ENCODE results near the gene ANKRD39. TPM values are rescaled to one million over a fixed set of nuclear protein-coding genes. Genes with fewer than 3 reads are reported as not detected.
"Not testable (repeated sequence)": the region's sequence is repeated elsewhere in the genome, so short reads cannot be mapped to it uniquely, and the experiment has no call there.

ANKRD39 gene
- total and polyA plus RNA-seq, 2 donors: 5.8 to 18.8 TPM

DNA sequence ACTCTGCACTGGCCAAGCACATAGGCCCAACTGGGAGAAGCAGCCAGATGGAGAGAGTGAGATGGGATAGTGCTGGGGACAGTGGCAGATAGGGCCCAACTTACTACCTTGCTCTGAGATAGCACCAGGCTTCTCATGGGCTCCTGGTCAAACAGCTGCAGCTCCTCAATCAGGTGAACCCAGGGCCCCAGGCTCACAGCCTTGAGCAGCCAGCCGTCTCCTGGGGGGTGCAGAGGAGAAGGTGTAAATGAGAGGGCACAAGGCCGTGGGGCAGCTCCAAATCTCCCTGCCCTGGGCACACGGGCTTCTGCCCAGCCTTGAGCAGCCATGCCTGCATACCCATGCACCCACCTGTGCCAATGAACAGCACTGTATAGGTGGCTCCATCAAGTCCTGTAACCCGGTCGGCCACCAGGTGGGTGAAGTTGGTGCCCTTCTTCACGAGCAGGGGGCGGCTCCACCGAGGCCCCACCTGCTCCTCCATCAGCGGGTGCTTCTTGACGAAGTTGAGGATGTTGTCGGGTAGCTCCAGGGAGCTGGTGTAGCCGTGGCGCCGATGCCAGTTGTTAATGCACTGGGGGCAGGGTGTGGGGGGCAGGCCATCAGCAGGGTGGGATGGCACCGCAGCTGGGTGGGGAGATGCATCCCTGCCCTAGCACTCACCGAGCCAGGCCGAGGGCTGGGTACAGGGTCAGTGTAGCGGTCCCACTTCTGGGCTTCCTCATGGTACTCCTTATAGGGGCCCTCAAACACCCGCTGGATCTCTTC lies 5.9 kb upstream of the ANKRD39 start:
- H3K4me3 ChIP-seq (ENCODE audit: low read depth, low read length): no peak overlapping the region
- H3K27ac ChIP-seq (ENCODE audit: low read depth): no peak overlapping the region
- WGBS: 86% methylated on average over 19 of the region's 19 CpGs
- peaks cover 9% of the 10 kb centered on the region for H3K36me3 ChIP-seq (ENCODE audit: insufficient read depth)
- no peaks in the 10 kb centered on the region for H3K4me1 ChIP-seq (ENCODE audit: insufficient read depth)
- no peak for DNase-seq (ENCODE audit: extremely low spot score)

DNA sequence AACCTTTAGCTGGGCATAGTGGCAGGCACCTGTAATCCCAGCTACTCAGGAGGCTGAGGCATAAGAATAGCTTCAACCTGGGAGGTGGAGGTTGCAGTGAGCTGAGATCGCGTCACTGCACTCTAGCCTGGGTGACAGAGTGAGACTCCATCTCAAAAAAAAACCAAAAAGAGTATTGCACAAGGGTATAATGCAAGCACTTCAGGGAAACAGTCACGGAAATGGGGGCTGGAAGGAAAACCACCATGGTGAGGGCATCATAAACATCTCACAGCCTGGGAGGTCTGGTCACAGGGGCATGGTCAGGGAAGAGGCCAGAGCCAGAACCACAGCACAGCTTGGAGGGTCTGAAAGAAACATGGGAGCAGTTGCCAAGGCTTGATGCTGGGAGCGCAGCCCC lies 5.2 kb upstream of the ANKRD39 start:
- WGBS: 86% methylated on average over 4 of the region's 4 CpGs
- not testable (repeated sequence) for H3K4me3 ChIP-seq (ENCODE audit: low read depth, low read length); H3K36me3 ChIP-seq (ENCODE audit: insufficient read depth); H3K4me1 ChIP-seq (ENCODE audit: insufficient read depth); H3K27ac ChIP-seq (ENCODE audit: low read depth); DNase-seq (ENCODE audit: extremely low spot score)

DNA sequence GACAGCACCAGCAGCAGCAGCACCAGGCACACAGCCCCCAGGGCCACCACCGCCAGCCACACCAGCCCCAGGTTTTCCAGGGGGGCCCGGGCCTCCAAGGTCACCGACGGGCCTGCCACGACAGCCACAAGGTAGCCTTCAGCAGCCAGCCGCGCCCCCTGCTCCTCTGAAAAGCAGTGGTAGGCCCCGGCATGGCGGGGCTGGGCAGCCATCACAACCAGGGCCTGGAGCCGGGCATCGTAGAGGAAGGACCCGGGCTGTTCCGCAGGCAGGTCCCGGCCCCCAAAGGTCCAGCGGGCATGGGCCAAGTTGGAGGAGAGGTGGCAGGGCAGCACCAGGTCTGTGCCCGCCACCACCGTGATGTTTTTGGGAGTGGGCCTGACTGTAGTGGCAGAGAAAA lies 3.3 kb upstream of the ANKRD39 start:
- WGBS: 90% methylated on average over 17 of the region's 17 CpGs
- H3K4me1 ChIP-seq (ENCODE audit: insufficient read depth): no peaks in the 10 kb centered on the region
- no peak overlapping the region for H3K27ac ChIP-seq (ENCODE audit: low read depth)
- no peak overlapping the region for H3K4me3 ChIP-seq (ENCODE audit: low read depth, low read length)
- peaks cover 9% of the 10 kb centered on the region for H3K36me3 ChIP-seq (ENCODE audit: insufficient read depth)
- no peak for DNase-seq (ENCODE audit: extremely low spot score)

DNA sequence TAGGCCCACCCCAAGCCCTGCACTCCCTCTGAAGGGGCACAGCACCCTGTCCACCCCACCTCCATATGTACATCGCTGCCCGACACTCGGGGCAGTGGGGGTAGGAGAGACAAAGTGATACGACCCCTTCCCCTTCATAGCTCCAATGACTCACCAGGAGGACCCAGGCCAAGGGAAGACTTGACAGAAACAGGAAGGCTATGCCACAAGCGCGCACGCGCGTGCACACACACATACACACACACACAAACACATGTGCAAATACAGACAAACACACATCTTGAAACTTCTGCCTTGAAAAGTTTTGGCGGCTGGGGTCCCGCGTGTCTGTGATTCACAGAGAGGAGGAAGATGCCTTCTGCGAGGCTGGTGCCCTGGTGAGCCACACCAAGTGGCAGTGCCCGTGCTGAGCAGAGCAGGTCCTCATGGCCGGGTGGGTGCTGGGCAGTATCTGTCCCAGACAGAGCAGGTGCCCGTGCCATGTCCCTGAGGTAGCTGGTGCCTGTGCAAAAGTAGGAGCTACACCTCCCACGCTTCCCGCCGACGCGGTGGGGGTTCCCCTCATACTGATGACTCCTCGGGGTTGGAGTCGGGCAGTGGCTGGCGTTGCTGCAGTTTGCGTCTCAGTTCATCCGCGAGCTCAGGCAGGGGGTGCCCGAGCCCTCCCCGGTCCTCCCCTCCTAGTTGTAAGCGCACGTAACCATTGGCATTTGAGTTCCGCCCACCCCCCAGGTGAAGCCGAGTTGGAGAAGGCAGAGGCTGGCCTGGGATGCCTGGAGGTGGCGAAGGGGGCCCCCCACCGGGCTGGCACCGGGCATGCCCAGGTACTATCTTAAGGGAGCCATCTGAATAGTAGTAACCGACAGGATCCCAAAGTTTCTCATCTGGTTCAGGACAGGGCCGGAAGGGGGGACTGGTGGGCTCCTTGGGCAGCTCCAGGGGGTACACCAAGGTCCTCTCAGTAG lies 2.5 kb upstream of the ANKRD39 start:
- Histone ChIP-seq H3K36me3 (ENCODE audit: insufficient read depth) (peaks cover 9% of the 10 kb centered on the region), H3K4me1 (ENCODE audit: insufficient read depth) (no peaks in the 10 kb centered on the region), H3K4me3 (ENCODE audit: low read depth, low read length) (no peak overlapping the region), H3K27ac (ENCODE audit: low read depth) (no peak overlapping the region)
- no peak for DNase-seq (ENCODE audit: extremely low spot score)
- WGBS: 67% methylated on average over 38 of the region's 38 CpGs

DNA sequence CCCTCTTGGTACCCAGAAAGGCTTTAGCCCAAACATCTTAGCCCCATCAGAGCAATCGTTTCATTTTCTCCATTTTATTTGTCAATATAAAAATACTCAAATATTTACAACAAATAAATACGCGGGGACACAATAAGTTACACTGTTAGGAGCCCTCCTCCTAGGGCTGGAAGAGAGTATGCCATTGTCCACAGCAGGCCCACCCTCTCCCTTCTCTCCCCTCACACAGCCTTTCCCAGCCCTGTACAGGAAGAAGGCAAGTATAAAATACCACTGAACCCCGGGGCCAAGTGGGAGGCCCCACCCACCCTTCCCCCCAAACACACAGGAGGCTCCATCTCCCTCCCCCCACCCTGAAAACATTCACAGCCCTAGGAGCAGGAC lies 1.9 kb upstream of the ANKRD39 start:
- Histone ChIP-seq H3K36me3 (ENCODE audit: insufficient read depth) (peaks cover 9% of the 10 kb centered on the region), H3K4me3 (ENCODE audit: low read depth, low read length) (no peak overlapping the region), H3K27ac (ENCODE audit: low read depth) (no peak overlapping the region), H3K4me1 (ENCODE audit: insufficient read depth) (no peaks in the 10 kb centered on the region)
- WGBS: 31% methylated on average over 4 of the region's 4 CpGs
- DNase-seq (ENCODE audit: extremely low spot score): no peak

DNA sequence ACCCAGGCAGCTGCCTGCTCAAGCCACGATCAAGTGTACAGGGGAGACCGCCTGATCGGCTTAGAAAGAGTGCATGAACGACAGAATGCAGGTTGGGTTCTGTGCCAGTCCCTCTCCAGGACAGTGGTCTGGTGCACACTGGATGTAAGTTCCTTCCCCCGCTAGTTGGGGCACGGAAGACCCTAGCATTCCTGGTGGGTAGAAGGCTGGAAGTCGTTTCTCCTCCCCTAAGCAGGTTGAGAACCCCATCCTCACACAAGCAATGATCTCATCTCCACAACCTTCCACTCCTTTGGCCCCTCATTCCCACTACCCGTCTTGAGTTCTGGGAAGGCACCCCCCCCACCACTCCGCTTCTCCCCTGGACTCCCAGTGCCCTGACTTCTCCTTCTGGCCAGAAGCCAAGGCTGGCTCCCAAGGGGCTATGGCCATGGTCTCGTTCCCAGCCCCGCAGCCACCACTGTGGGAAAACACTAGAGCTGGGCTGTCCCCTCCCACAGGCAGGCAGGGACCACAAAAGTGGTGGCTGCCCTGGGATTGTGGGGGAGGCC lies 1.4 kb upstream of the ANKRD39 start:
- H3K27ac ChIP-seq (ENCODE audit: low read depth): peak overlapping the region; percentile 48
- no peaks in the 10 kb centered on the region for H3K4me1 ChIP-seq (ENCODE audit: insufficient read depth)
- H3K36me3 ChIP-seq (ENCODE audit: insufficient read depth): peaks cover 6% of the 10 kb centered on the region
- H3K4me3 ChIP-seq (ENCODE audit: low read depth, low read length): no peak overlapping the region
- 24% methylated on average over 11 of the region's 11 CpGs for WGBS
- DNase-seq (ENCODE audit: extremely low spot score): no peak

DNA sequence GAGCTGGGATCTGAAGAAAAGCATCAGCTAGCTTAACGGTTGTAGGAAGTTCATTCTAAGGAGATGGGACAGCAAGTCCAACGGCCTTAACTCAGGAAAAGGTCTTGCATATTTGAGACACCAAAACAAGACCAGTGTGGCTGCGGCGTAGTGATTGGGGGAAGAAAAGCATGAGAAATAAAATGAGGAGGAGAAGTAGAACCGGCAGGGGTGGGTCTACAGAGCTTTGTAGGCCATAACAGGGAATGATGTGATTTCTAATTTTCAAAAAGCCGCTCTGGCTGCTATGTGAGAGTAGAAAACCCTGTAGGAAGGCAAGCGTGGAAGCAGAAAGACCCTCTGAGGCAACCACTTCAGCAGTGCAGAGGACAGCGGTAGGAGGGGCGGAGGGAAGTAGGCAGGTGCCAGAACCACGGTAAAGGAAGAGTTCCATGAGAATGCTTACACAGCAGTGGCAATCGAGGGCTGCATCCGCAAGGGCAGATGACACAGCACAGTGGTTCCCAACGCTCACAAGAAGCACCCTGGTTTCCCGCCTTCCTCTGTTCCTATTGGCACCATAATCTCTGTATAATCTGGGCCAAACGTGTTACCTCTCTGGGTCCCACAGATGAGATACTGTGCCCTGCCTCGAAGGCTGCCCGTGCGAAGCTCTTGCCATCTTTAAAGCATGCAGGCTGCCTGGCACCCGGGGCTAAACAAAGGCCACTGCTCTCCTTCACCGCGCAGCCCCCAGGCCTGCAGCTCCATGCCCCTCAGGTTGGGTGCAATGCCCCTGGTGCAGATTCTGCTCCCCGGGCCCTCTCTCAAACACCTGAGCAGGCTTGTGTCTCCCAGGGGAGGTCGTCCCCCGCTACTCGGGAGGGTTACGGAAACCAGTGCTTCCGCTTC lies 795 bp downstream of the ANKRD39 start:
- Histone ChIP-seq H3K27ac (ENCODE audit: low read depth) (peak overlapping the region; percentile 51), H3K36me3 (ENCODE audit: insufficient read depth) (peaks cover 3% of the 10 kb centered on the region), H3K4me1 (ENCODE audit: insufficient read depth) (no peaks in the 10 kb centered on the region), H3K4me3 (ENCODE audit: low read depth, low read length) (peak overlapping the region; percentile 48)
- 9% methylated on average over 27 of the region's 27 CpGs for WGBS
- DNase-seq (ENCODE audit: extremely low spot score): no peak

DNA sequence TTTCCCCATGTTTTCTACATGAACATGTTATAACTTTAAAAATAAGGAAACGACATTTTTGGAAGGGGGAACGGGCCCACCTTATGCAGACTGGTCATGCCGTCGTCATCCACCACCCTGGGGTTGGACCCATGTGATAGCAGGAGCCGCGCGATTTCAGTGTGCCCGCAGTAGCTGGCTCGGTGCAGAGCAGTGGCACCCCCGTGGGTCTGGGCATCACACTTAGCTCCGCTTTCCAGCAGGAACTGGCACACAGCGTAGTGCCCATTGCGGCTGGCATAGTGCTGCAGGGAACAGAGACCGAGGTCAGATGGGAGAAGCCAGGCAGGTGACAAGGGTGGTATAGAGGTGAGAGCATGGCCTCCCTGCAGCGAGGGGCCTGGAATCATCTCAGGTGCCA lies 4.5 kb downstream of the ANKRD39 start:
- no peak for DNase-seq (ENCODE audit: extremely low spot score)
- Histone ChIP-seq H3K4me1 (ENCODE audit: insufficient read depth) (no peaks in the 10 kb centered on the region), H3K36me3 (ENCODE audit: insufficient read depth) (no peaks in the 10 kb centered on the region), H3K27ac (ENCODE audit: low read depth) (no peak overlapping the region), H3K4me3 (ENCODE audit: low read depth, low read length) (no peak overlapping the region)
- WGBS: 96% methylated on average over 15 of the region's 15 CpGs

DNA sequence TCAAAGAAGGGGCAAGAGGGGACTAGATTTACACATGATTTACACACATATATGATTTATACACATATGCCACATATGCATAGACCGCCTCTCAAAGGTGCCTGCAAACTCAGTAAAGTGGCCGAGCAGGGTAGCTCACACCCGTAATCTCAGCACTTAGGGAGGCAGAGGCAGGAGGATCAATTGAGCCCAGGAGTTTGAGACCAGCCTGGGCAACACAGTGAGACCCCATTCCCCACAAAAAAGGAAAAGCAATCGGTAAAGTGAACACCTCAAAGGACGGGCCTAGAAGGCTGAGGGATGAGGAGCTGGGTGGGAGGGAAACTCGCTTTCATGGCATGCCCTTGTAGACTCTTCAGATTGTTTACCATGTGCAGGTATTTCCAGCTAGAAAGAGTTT lies 5.1 kb downstream of the ANKRD39 start:
- Histone ChIP-seq H3K4me1 (ENCODE audit: insufficient read depth) (no peaks in the 10 kb centered on the region), H3K36me3 (ENCODE audit: insufficient read depth) (peaks cover under 1% of the 10 kb centered on the region), H3K27ac (ENCODE audit: low read depth) (no peak overlapping the region), H3K4me3 (ENCODE audit: low read depth, low read length) (no peak overlapping the region)
- 92% methylated on average over 6 of the region's 6 CpGs for WGBS
- no peak for DNase-seq (ENCODE audit: extremely low spot score)

DNA sequence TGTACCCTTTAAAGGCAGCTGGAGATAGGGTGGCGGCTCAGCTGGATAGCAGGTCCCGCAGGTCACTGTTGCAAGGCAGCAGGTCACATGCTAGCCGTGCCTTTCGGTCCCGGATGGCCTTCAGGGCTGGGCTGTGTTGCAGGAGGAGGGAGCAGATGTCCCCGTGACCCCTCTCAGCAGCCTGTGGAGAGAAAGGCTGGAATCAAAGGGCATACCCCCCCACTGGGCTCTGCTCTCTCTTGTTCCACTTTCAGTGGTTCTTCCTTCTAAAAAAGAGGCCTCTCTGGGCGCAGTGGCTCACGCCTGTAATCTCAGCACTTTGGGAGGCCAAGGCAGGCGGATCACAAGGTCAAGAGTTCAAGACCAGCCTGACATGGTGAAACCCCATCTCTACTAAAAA lies 9.6 kb downstream of the ANKRD39 start:
- no peaks in the 10 kb centered on the region for H3K4me1 ChIP-seq (ENCODE audit: insufficient read depth)
- H3K27ac ChIP-seq (ENCODE audit: low read depth): no peak overlapping the region
- 81% methylated on average over 9 of the region's 9 CpGs for WGBS
- no peak overlapping the region for H3K4me3 ChIP-seq (ENCODE audit: low read depth, low read length)
- H3K36me3 ChIP-seq (ENCODE audit: insufficient read depth): peaks cover 3% of the 10 kb centered on the region
- no peak for DNase-seq (ENCODE audit: extremely low spot score)

DNA sequence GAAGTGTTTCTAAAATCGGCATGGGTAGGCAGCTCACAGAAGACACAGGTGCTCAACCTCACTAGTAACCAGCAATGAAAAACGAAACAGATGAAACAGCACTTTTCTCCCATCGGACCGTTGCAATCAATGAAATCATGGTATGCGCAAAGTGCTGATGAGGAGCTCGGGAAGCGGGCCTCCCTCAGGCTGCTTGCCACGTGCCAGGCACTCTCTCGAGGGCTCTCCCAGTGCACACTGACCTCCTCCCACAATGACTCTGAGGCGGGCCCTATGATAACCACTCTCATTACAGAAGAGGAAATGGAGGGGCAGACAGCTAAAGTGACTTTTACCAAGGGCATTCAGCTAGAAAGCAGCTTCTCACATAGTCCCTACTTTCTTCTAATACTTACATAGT lies 10.2 kb downstream of the ANKRD39 start:
- Histone ChIP-seq H3K27ac (ENCODE audit: low read depth) (no peak overlapping the region), H3K4me1 (ENCODE audit: insufficient read depth) (no peaks in the 10 kb centered on the region), H3K4me3 (ENCODE audit: low read depth, low read length) (no peak overlapping the region), H3K36me3 (ENCODE audit: insufficient read depth) (peaks cover 3% of the 10 kb centered on the region)
- 87% methylated on average over 10 of the region's 10 CpGs for WGBS
- DNase-seq (ENCODE audit: extremely low spot score): no peak

DNA sequence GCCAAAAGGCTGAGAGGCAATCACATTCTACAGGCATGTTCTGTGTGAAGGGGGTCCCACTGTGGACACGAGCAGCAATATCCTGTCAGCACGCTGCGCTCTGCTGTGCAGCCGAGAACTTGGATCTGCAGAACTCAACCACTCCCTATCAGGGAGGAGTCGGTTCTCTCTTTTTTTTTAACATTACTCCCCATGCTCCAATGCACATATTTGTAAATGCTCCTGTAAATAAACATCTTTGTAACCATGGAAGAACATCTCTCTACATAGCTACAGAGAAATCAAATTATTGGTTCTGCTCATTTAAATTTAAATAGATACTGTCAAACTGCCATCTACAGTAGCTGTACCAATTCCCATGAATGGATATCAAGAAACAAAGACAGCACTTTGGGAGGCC lies 11.0 kb downstream of the ANKRD39 start:
- Histone ChIP-seq H3K27ac (ENCODE audit: low read depth) (no peak overlapping the region), H3K4me1 (ENCODE audit: insufficient read depth) (no peaks in the 10 kb centered on the region), H3K4me3 (ENCODE audit: low read depth, low read length) (no peak overlapping the region), H3K36me3 (ENCODE audit: insufficient read depth) (peaks cover 3% of the 10 kb centered on the region)
- 91% methylated on average over 5 of the region's 5 CpGs for WGBS
- DNase-seq (ENCODE audit: extremely low spot score): no peak

DNA sequence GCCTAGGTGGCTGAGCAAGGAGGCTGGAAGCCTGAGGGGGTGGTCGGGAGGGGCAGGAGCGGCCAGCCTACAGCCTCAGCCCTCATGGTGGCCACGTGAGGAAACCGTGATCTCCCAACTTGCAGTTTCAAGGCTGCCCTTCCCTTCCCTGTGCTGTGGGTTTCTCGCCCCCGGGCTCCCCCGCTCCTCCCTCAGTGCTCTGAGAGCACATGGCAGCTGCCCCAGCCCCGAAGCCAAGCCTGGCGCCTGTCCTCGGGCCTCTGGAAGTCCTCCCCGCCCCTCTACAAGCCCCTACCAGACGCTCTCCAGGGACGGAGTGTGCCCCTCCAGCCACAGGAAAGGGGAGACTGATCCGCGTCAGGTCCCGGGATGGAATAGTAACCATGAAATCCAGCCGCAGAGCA lies 13.4 kb downstream of the ANKRD39 start:
- Histone ChIP-seq H3K36me3 (ENCODE audit: insufficient read depth) (peaks cover 3% of the 10 kb centered on the region), H3K4me1 (ENCODE audit: insufficient read depth) (no peaks in the 10 kb centered on the region), H3K27ac (ENCODE audit: low read depth) (no peak overlapping the region), H3K4me3 (ENCODE audit: low read depth, low read length) (no peak overlapping the region)
- WGBS: 85% methylated on average over 17 of the region's 17 CpGs
- no peak for DNase-seq (ENCODE audit: extremely low spot score)

All from urinary bladder (tissue), 4 donors.